H9 (cell line): ENCODE results near the gene OXSR1. TPM values are rescaled to one million over a fixed set of nuclear protein-coding genes. Genes with fewer than 3 reads are reported as not detected.
A peak's percentile ranks its signal among the peaks of the same experiment; 100 is the strongest.

Experiments
- DNase-seq: peaks from one replicate; pipeline ENCODE4 v3.0.0-alpha.2; 2017
- H2AFZ ChIP-seq: one replicate; pipeline ENCODE4 v1.6.1; 2013; ENCODE audit warnings: mild to moderate bottlenecking, low read length, control low read depth, moderate library complexity
- H2AK5ac ChIP-seq: 2 replicates; pipeline ENCODE4 v1.6.1; 2013; ENCODE audit warnings: low read length, control low read depth, mixed read lengths; ENCODE audit not compliant: insufficient read length
- H2BK120ac ChIP-seq: one replicate; pipeline ENCODE4 v1.6.1; 2013; ENCODE audit warnings: low read depth, mild to moderate bottlenecking, low read length, control low read depth, inconsistent platforms; ENCODE audit not compliant: poor library complexity, severe bottlenecking
- H2BK12ac ChIP-seq: 2 replicates; pipeline ENCODE4 v1.6.1; 2013; ENCODE audit warnings: low read length, control low read depth, mixed read lengths, low read depth; ENCODE audit not compliant: insufficient read length
- H2BK15ac ChIP-seq: 2 replicates; pipeline ENCODE4 v1.6.1; 2013; ENCODE audit warnings: low read depth, low read length, control low read depth
- H2BK20ac ChIP-seq: one replicate; pipeline ENCODE4 v1.6.1; 2013; ENCODE audit warnings: low read depth, mild to moderate bottlenecking, low read length, control low read depth, inconsistent platforms; ENCODE audit not compliant: poor library complexity, severe bottlenecking
- H2BK5ac ChIP-seq: 2 replicates; pipeline ENCODE4 v1.6.1; 2013; ENCODE audit warnings: low read length, control low read depth, mixed read lengths; ENCODE audit not compliant: insufficient read length
- H3K14ac ChIP-seq: 2 replicates; pipeline ENCODE4 v1.6.1; 2013; ENCODE audit warnings: low read length, control low read depth; ENCODE audit not compliant: insufficient read depth
- H3K18ac ChIP-seq: 2 replicates; pipeline ENCODE4 v1.6.1; 2013; ENCODE audit warnings: low read depth, mild to moderate bottlenecking, mixed read lengths, low read length, control low read depth; ENCODE audit not compliant: insufficient read length
- H3K23ac ChIP-seq: 2 replicates; pipeline ENCODE4 v1.6.1; 2013; ENCODE audit warnings: low read length, control low read depth, mixed read lengths, low read depth; ENCODE audit not compliant: insufficient read length
- H3K23me2 ChIP-seq: 2 replicates; pipeline ENCODE4 v1.6.1; 2013; ENCODE audit warnings: low read depth, mild to moderate bottlenecking, mixed read lengths, low read length, control low read depth; ENCODE audit not compliant: insufficient read length, poor library complexity, severe bottlenecking
- H3K27ac ChIP-seq: 2 replicates; pipeline ENCODE4 v1.5.1; 2013; ENCODE audit warnings: low read length, control low read depth, mixed read lengths, low read depth; ENCODE audit not compliant: insufficient read length
- H3K27me3 ChIP-seq: 2 replicates; pipeline ENCODE4 v1.6.1; 2013; ENCODE audit warnings: low read length, control low read depth, inconsistent platforms; ENCODE audit not compliant: insufficient read depth
- H3K4ac ChIP-seq: 2 replicates; pipeline ENCODE4 v1.6.1; 2013; ENCODE audit warnings: low read depth, mild to moderate bottlenecking, control low read depth, inconsistent platforms, low read length, moderate library complexity
- H3K4me1 ChIP-seq: 2 replicates; pipeline ENCODE4 v1.6.1; 2013; ENCODE audit warnings: low read length, control low read depth, inconsistent platforms; ENCODE audit not compliant: insufficient read depth
- H3K4me2 ChIP-seq: 2 replicates; pipeline ENCODE4 v1.6.1; 2013; ENCODE audit warnings: low read length, control low read depth, mixed read lengths; ENCODE audit not compliant: insufficient read length, insufficient read depth
- H3K56ac ChIP-seq: 2 replicates; pipeline ENCODE4 v1.6.1; 2013; ENCODE audit warnings: low read depth, mild to moderate bottlenecking, mixed read lengths, low read length, control low read depth; ENCODE audit not compliant: insufficient read length
- H3K79me1 ChIP-seq: 2 replicates; pipeline ENCODE4 v1.6.1; 2013; ENCODE audit warnings: low read depth, mild to moderate bottlenecking, moderate library complexity, low read length, control low read depth, inconsistent platforms; ENCODE audit not compliant: insufficient read depth, poor library complexity, severe bottlenecking
- H3K79me2 ChIP-seq: 2 replicates; pipeline ENCODE4 v1.6.1; 2013; ENCODE audit warnings: low read length, control low read depth, inconsistent platforms; ENCODE audit not compliant: insufficient read depth
- H3K9ac ChIP-seq: 2 replicates; pipeline ENCODE4 v1.6.1; 2013; ENCODE audit warnings: low read length, control low read depth, mixed read lengths; ENCODE audit not compliant: insufficient read length; ENCODE audit errors: extremely low read depth
- H3K9me3 ChIP-seq: one replicate; pipeline ENCODE4 v1.6.1; 2013; ENCODE audit warnings: low read depth, low read length, inconsistent platforms; ENCODE audit not compliant: control insufficient read depth
- H3T11ph ChIP-seq: one replicate; pipeline ENCODE4 v1.6.1; 2013; ENCODE audit warnings: mild to moderate bottlenecking, low read length, control low read depth, inconsistent platforms
- H4K20me1 ChIP-seq: one replicate; pipeline ENCODE4 v1.6.1; 2013; ENCODE audit not compliant: control insufficient read depth, insufficient read length, insufficient read depth
- H4K5ac ChIP-seq: 2 replicates; pipeline ENCODE4 v1.6.1; 2013; ENCODE audit warnings: low read depth, mild to moderate bottlenecking, mixed read lengths, low read length, control low read depth; ENCODE audit not compliant: insufficient read length
- H4K8ac ChIP-seq: replicated peaks from 2 replicates; pipeline ENCODE4 v1.6.1; 2013; ENCODE audit warnings: low read length, control low read depth, mixed read lengths, low read depth; ENCODE audit not compliant: insufficient read length
- H4K91ac ChIP-seq: 2 replicates; pipeline ENCODE4 v1.6.1; 2013; ENCODE audit warnings: low read depth, mild to moderate bottlenecking, moderate library complexity, mixed read lengths, low read length, control low read depth; ENCODE audit not compliant: insufficient read length
- H3K27ac Mint-ChIP-seq, 3 experiments: 2 replicates in 2 of 3; 3 replicates in 1 of 3; pipeline ENCODE4 v1.8.0; 2020 to 2021; ENCODE audit warnings: mixed read lengths in 3 of 3, mild to moderate bottlenecking in 1 of 3, moderate library complexity in 1 of 3
- H3K27me3 Mint-ChIP-seq: 2 replicates; pipeline ENCODE4 v1.8.0; 2021; ENCODE audit warnings: low read depth, mild to moderate bottlenecking, moderate library complexity, mixed read lengths
- H3K36me3 Mint-ChIP-seq, 3 experiments: 2 replicates in 2 of 3; 3 replicates in 1 of 3; pipeline ENCODE4 v1.8.0; 2020 to 2021; ENCODE audit warnings: low read depth in 3 of 3, mixed read lengths in 3 of 3; ENCODE audit not compliant: insufficient read depth in 1 of 3
- H3K4me1 Mint-ChIP-seq, 2 experiments: 2 replicates each; pipeline ENCODE4 v1.8.0; 2020; ENCODE audit warnings: mixed read lengths in 2 of 2
- H3K4me3 Mint-ChIP-seq, 2 experiments: 2 replicates in 1 of 2; 3 replicates in 1 of 2; pipeline ENCODE4 v1.8.0; 2020 to 2021; ENCODE audit warnings: mild to moderate bottlenecking in 2 of 2, mixed read lengths in 2 of 2, moderate library complexity in 1 of 2
- H3K9me3 Mint-ChIP-seq, 2 experiments: 2 replicates in 1 of 2; 3 replicates in 1 of 2; pipeline ENCODE4 v1.8.0; 2020; ENCODE audit warnings: mild to moderate bottlenecking in 2 of 2, mixed read lengths in 2 of 2, moderate library complexity in 1 of 2
- CTCF ChIP-seq: fragments of 200-600 bp; sonication (generic); conservative IDR thresholded peaks from 3 replicates; pipeline ENCODE4 v1.8.0; 2021; ENCODE audit warnings: antibody characterized with exemption, mild to moderate bottlenecking
- WGBS: extraction: QIAGEN DNeasy Blood & Tissue Kit; methylation state at CpG from one replicate; pipeline ENCODE4 v1.1.7; 2013; ENCODE audit warnings: missing lambda C conversion rate, low lambda C conversion rate, mixed read lengths; ENCODE audit not compliant: insufficient read length; ENCODE audit errors: extremely low coverage; 5-methylcytosine and 5-hydroxymethylcytosine counted together
- total RNA-seq: library from RNA; stranded (reverse); gene quantifications from 2 replicates; pipeline ENCODE4 v1.2.1, GENCODE V29; 2021

Gene OXSR1
- total RNA-seq, 1 experiment from 2014 or later, result 54.1 TPM

- Histone ChIP-seq H3K4me2 (no peak overlapping the region), H3K9ac (no peak overlapping the region), H3T11ph (no peak overlapping the region), H3K9me3 (no peaks in the 10 kb centered on the region), H3K14ac (no peak overlapping the region), H4K8ac (no peak overlapping the region), H3K56ac (no peak overlapping the region), H3K23me2 (no peaks in the 10 kb centered on the region), H2BK15ac (no peak overlapping the region), H2AFZ (no peak overlapping the region), H3K27me3 (no peaks in the 10 kb centered on the region), H3K4ac (no peak overlapping the region), H2BK120ac (no peak overlapping the region), H3K23ac (no peak overlapping the region), H2AK5ac (no peak overlapping the region), H4K20me1 (no peaks in the 10 kb centered on the region), H3K27ac (no peak overlapping the region), H2BK5ac (no peak overlapping the region), H3K79me1 (no peaks in the 10 kb centered on the region), H4K5ac (no peak overlapping the region), H3K79me2 (no peaks in the 10 kb centered on the region), H2BK12ac (no peak overlapping the region), H3K4me1 (no peaks in the 10 kb centered on the region; the same call in none of the 2 replicates), H4K91ac (no peak overlapping the region), H3K18ac (no peak overlapping the region), H2BK20ac (no peak overlapping the region)
- no peak overlapping the region for H3K4me3 Mint-ChIP-seq
- H3K4me1 Mint-ChIP-seq, result peaks cover 11% of the 10 kb centered on the region in 2 experiments
- no CpG with 5 or more reads among the region's 3 CpGs for WGBS
- no peak for TF ChIP-seq CTCF
- H3K27ac Mint-ChIP-seq, result peak overlapping the region in 1 of 3 experiments; percentile 14; a peak in 2 of 7 replicates
- H3K9me3 Mint-ChIP-seq, result no peaks in the 10 kb centered on the region
- H3K36me3 Mint-ChIP-seq, result no peaks in the 10 kb centered on the region
- DNase-seq, result no peak
- peaks cover 1% of the 10 kb centered on the region; the same call in 1 of the 2 replicates for H3K27me3 Mint-ChIP-seq
These were observed 105.3 kb downstream of the OXSR1 start for GRCh38 chr3:38270606-38271005.
